ENCODE results near the gene HAUS3. TPM values are rescaled to one million over a fixed set of nuclear protein-coding genes. Genes with fewer than 3 reads are reported as not detected.

HAUS3 gene
- total RNA-seq, 1 donor from 2014 or later = 9.2 TPM

GRCh38 chr4:2193326-2193725, 48.6 kb downstream of the HAUS3 start:
- Histone ChIP-seq H3K27me3 (ENCODE audit: control insufficient read depth, insufficient read depth, low read length) (no peaks in the 10 kb centered on the region), H3K4me3 (ENCODE audit: low read depth, low read length) (no peak overlapping the region), H3K36me3 (ENCODE audit: control insufficient read depth, insufficient read depth, low read length) (no peaks in the 10 kb centered on the region)
- TF ChIP-seq CTCF (IDR thresholded peaks at IDR 0.05; ENCODE audit: insufficient read depth, low read length, severe bottlenecking) = no peak
- FAIRE-seq (no peak), DNase-seq (ENCODE audit: low read depth) (no peak)

- Histone ChIP-seq H3K27me3 (ENCODE audit: control insufficient read depth, insufficient read depth, low read length) (no peaks in the 10 kb centered on the region), H3K36me3 (ENCODE audit: control insufficient read depth, insufficient read depth, low read length) (no peaks in the 10 kb centered on the region), H3K4me3 (ENCODE audit: low read depth, low read length) (no peak overlapping the region)
- TF ChIP-seq CTCF (IDR thresholded peaks at IDR 0.05; ENCODE audit: insufficient read depth, low read length, severe bottlenecking) = no peak
- no peak for FAIRE-seq
- no peak for DNase-seq (ENCODE audit: low read depth)
Measured at GRCh38 chr4:2186865-2187172, 55.1 kb downstream of the HAUS3 start.

GRCh38 chr4:2186133-2186864, 55.6 kb downstream of the HAUS3 start:
- DNase-seq (ENCODE audit: low read depth) (peak; percentile 61), FAIRE-seq (no peak)

GRCh38 chr4:2183394-2183793, 58.5 kb downstream of the HAUS3 start:
- TF ChIP-seq CTCF (IDR thresholded peaks at IDR 0.05; ENCODE audit: insufficient read depth, low read length, severe bottlenecking) = no peak
- DNase-seq (ENCODE audit: low read depth) (no peak), FAIRE-seq (no peak)
- Histone ChIP-seq H3K36me3 (ENCODE audit: control insufficient read depth, insufficient read depth, low read length) (no peaks in the 10 kb centered on the region), H3K27me3 (ENCODE audit: control insufficient read depth, insufficient read depth, low read length) (no peaks in the 10 kb centered on the region), H3K4me3 (ENCODE audit: low read depth, low read length) (no peak overlapping the region)

More at GRCh38 chr4:2186133-2186864, 55.6 kb downstream of the HAUS3 start:
- TF ChIP-seq CTCF (IDR thresholded peaks at IDR 0.05; ENCODE audit: insufficient read depth, low read length, severe bottlenecking) = peak; percentile 69
- no peaks in the 10 kb centered on the region for H3K27me3 ChIP-seq (ENCODE audit: control insufficient read depth, insufficient read depth, low read length)
- H3K36me3 ChIP-seq (ENCODE audit: control insufficient read depth, insufficient read depth, low read length) = no peaks in the 10 kb centered on the region
- no peak overlapping the region for H3K4me3 ChIP-seq (ENCODE audit: low read depth, low read length)

GRCh38 chr4:2182994-2183393, 58.9 kb downstream of the HAUS3 start:
- TF ChIP-seq CTCF (IDR thresholded peaks at IDR 0.05; ENCODE audit: insufficient read depth, low read length, severe bottlenecking) = no peak
- H3K4me3 ChIP-seq (ENCODE audit: low read depth, low read length) = no peak overlapping the region
- H3K27me3 ChIP-seq (ENCODE audit: control insufficient read depth, insufficient read depth, low read length) = no peaks in the 10 kb centered on the region
- H3K36me3 ChIP-seq (ENCODE audit: control insufficient read depth, insufficient read depth, low read length) = no peaks in the 10 kb centered on the region
- DNase-seq (ENCODE audit: low read depth) = peak; percentile 39
- FAIRE-seq = no peak

GRCh38 chr4:2180410-2180809, 61.5 kb downstream of the HAUS3 start:
- no peaks in the 10 kb centered on the region for H3K27me3 ChIP-seq (ENCODE audit: control insufficient read depth, insufficient read depth, low read length)
- no peaks in the 10 kb centered on the region for H3K36me3 ChIP-seq (ENCODE audit: control insufficient read depth, insufficient read depth, low read length)
- no peak for DNase-seq (ENCODE audit: low read depth)
- FAIRE-seq = no peak
- no peak overlapping the region for H3K4me3 ChIP-seq (ENCODE audit: low read depth, low read length)
- no peak for TF ChIP-seq CTCF (IDR thresholded peaks at IDR 0.05; ENCODE audit: insufficient read depth, low read length, severe bottlenecking)

All from bronchial epithelial cell (primary cell).